ENCODE results near the gene CAST.

Gene CAST

GRCh38 chr5:96702503-96703383 is 40.6 kb downstream of the CAST start:
- H3K9me2 ChIP-seq (ENCODE audit: low read depth, low read length): no peaks in the 10 kb centered on the region
- H3K9me3 ChIP-seq (ENCODE audit: low read length): no peaks in the 10 kb centered on the region
- H3K27me3 ChIP-seq (ENCODE audit: insufficient read depth, low read length): no peaks in the 10 kb centered on the region
- peak overlapping the region; percentile 58 for H3K4me3 ChIP-seq (ENCODE audit: low read depth, low read length, poor library complexity, severe bottlenecking)
- H3K27ac ChIP-seq (ENCODE audit: low read depth, low read length, poor library complexity, severe bottlenecking): no peak overlapping the region
- H3K36me3 ChIP-seq (ENCODE audit: insufficient read depth, low read length): no peaks in the 10 kb centered on the region
- H4K20me1 ChIP-seq (ENCODE audit: insufficient read depth, low read length): no peaks in the 10 kb centered on the region
- H3K4me1 ChIP-seq (ENCODE audit: insufficient read depth, low read length, severe bottlenecking): peaks cover 10% of the 10 kb centered on the region
- no peak for TF ChIP-seq CTCF (IDR thresholded peaks at IDR 0.05; ENCODE audit: low read length)
- no peak for TF ChIP-seq EZH2 (IDR thresholded peaks at IDR 0.05; ENCODE audit: borderline replicate concordance, low read length)
- peak overlapping the region; percentile 72 for H3K4me2 ChIP-seq (ENCODE audit: low read length)
- no peak overlapping the region for H2AFZ ChIP-seq (ENCODE audit: low read length)
- no peaks in the 10 kb centered on the region for H3F3A ChIP-seq (ENCODE audit: insufficient read depth, low read length)
- peak overlapping the region; percentile 41; the same call in 1 of the 2 replicates for H3K9ac ChIP-seq (ENCODE audit: low read length)
- no peaks in the 10 kb centered on the region for H3K79me2 ChIP-seq (ENCODE audit: insufficient read depth, low read length)

- TF ChIP-seq CTCF (IDR thresholded peaks at IDR 0.05; ENCODE audit: low read length) (no peak), EZH2 (IDR thresholded peaks at IDR 0.05; ENCODE audit: borderline replicate concordance, low read length) (no peak)
- Histone ChIP-seq H3K4me2 (ENCODE audit: low read length) (peak overlapping the region; percentile 72), H3K9ac (ENCODE audit: low read length) (no peak overlapping the region; the same call in 1 of the 2 replicates), H3K36me3 (ENCODE audit: insufficient read depth, low read length) (no peaks in the 10 kb centered on the region), H2AFZ (ENCODE audit: low read length) (no peak overlapping the region), H3K79me2 (ENCODE audit: insufficient read depth, low read length) (no peaks in the 10 kb centered on the region), H3K27me3 (ENCODE audit: insufficient read depth, low read length) (no peaks in the 10 kb centered on the region), H4K20me1 (ENCODE audit: insufficient read depth, low read length) (no peaks in the 10 kb centered on the region), H3K9me3 (ENCODE audit: low read length) (no peaks in the 10 kb centered on the region), H3K9me2 (ENCODE audit: low read depth, low read length) (no peaks in the 10 kb centered on the region), H3F3A (ENCODE audit: insufficient read depth, low read length) (no peaks in the 10 kb centered on the region), H3K4me1 (ENCODE audit: insufficient read depth, low read length, severe bottlenecking) (peaks cover 10% of the 10 kb centered on the region), H3K27ac (ENCODE audit: low read depth, low read length, poor library complexity, severe bottlenecking) (no peak overlapping the region), H3K4me3 (ENCODE audit: low read depth, low read length, poor library complexity, severe bottlenecking) (peak overlapping the region; percentile 58)
Measured at GRCh38 chr5:96703384-96703920, 41.3 kb downstream of the CAST start.

DNA sequence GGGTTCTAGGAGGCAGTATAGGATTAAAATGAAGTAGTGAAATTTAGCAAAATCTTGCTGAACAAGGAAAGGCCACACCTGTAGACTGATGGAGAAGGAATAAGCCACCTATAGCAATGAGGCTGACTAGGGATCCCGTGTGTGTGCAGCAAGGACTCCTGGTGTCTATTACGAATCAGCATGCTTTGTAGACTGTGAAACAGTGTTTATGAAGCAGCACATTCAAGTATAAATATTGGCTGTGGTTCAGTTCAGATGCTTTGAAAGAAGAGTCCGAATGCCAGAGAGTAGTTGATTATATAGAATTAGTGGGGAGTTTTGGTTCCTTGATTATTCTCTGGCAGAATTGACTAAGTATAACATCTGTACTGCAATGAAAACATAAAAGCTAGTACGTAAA is 41.8 kb downstream of the CAST start:
- peaks cover 10% of the 10 kb centered on the region for H3K4me1 ChIP-seq (ENCODE audit: insufficient read depth, low read length, severe bottlenecking)
- H3K4me3 ChIP-seq (ENCODE audit: low read depth, low read length, poor library complexity, severe bottlenecking): no peak overlapping the region
- H3F3A ChIP-seq (ENCODE audit: insufficient read depth, low read length): no peaks in the 10 kb centered on the region
- no peak overlapping the region for H2AFZ ChIP-seq (ENCODE audit: low read length)
- H3K9me3 ChIP-seq (ENCODE audit: low read length): no peaks in the 10 kb centered on the region
- H3K79me2 ChIP-seq (ENCODE audit: insufficient read depth, low read length): no peaks in the 10 kb centered on the region
- H3K27ac ChIP-seq (ENCODE audit: low read depth, low read length, poor library complexity, severe bottlenecking): no peak overlapping the region
- H3K9ac ChIP-seq (ENCODE audit: low read length): no peak overlapping the region
- H3K4me2 ChIP-seq (ENCODE audit: low read length): no peak overlapping the region
- no peaks in the 10 kb centered on the region for H3K9me2 ChIP-seq (ENCODE audit: low read depth, low read length)
- TF ChIP-seq CTCF (IDR thresholded peaks at IDR 0.05; ENCODE audit: low read length) (no peak), EZH2 (IDR thresholded peaks at IDR 0.05; ENCODE audit: borderline replicate concordance, low read length) (no peak)
- no peaks in the 10 kb centered on the region for H4K20me1 ChIP-seq (ENCODE audit: insufficient read depth, low read length)
- H3K27me3 ChIP-seq (ENCODE audit: insufficient read depth, low read length): no peaks in the 10 kb centered on the region
- H3K36me3 ChIP-seq (ENCODE audit: insufficient read depth, low read length): no peaks in the 10 kb centered on the region

All from OCI-LY1 (cell line).